Measurements from ENCODE around the gene IMMP2L. TPM values are rescaled to one million over a fixed set of nuclear protein-coding genes. Genes with fewer than 3 reads are reported as not detected.
A peak's percentile ranks its signal among the peaks of the same experiment; 100 is the strongest.

IMMP2L gene
- total RNA-seq, 1 donor: 19.9 TPM

DNA sequence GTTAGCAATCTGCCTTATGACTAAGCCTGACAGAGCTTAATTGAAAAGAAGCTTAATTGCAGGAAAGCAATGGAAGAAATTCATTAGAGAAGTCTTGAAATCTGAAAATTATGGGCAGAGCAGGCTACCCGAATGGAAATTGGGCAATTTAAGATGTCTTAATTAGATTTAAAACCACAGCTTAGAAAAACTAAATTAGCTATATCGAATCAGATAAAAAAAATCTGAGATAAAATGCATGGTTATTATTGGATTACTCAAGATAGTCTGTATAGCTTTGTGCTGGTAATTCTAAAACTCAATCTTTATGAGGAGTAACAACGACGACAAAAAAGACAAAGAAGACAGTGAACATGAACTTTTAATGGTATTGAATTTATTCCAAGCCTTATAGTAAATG, 719.5 kb downstream of the IMMP2L start:
- no peaks in the 10 kb centered on the region for H3K27me3 ChIP-seq (ENCODE audit: insufficient read depth, low read length)
- no peak overlapping the region for H3K27ac ChIP-seq (ENCODE audit: low read depth, low read length)
- TF ChIP-seq, protein P1, sequence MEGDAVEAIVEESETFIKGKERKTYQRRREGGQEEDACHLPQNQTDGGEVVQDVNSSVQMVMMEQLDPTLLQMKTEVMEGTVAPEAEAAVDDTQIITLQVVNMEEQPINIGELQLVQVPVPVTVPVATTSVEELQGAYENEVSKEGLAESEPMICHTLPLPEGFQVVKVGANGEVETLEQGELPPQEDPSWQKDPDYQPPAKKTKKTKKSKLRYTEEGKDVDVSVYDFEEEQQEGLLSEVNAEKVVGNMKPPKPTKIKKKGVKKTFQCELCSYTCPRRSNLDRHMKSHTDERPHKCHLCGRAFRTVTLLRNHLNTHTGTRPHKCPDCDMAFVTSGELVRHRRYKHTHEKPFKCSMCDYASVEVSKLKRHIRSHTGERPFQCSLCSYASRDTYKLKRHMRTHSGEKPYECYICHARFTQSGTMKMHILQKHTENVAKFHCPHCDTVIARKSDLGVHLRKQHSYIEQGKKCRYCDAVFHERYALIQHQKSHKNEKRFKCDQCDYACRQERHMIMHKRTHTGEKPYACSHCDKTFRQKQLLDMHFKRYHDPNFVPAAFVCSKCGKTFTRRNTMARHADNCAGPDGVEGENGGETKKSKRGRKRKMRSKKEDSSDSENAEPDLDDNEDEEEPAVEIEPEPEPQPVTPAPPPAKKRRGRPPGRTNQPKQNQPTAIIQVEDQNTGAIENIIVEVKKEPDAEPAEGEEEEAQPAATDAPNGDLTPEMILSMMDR (IDR thresholded peaks at IDR 0.05; ENCODE audit: extremely low read depth, low read depth, low read length): no peak
- H4K20me1 ChIP-seq (ENCODE audit: insufficient read depth, low read length): no peaks in the 10 kb centered on the region
- H3K79me2 ChIP-seq (ENCODE audit: insufficient read depth, low read length): no peaks in the 10 kb centered on the region
- H3K4me1 ChIP-seq (ENCODE audit: insufficient read depth, low read length): no peaks in the 10 kb centered on the region
- no peak for DNase-seq (ENCODE audit: insufficient read length, low spot score, missing footprints)
- no peaks in the 10 kb centered on the region for H3K9me3 ChIP-seq (ENCODE audit: low read depth, low read length)
- no peak overlapping the region for H2AFZ ChIP-seq (ENCODE audit: low read length)
- no peaks in the 10 kb centered on the region for H3K36me3 ChIP-seq (ENCODE audit: insufficient read depth, low read length)
- no peak overlapping the region for H3K4me3 ChIP-seq (ENCODE audit: insufficient read depth, low read length)
- H3K4me2 ChIP-seq (ENCODE audit: insufficient read depth, low read length): no peak overlapping the region

DNA sequence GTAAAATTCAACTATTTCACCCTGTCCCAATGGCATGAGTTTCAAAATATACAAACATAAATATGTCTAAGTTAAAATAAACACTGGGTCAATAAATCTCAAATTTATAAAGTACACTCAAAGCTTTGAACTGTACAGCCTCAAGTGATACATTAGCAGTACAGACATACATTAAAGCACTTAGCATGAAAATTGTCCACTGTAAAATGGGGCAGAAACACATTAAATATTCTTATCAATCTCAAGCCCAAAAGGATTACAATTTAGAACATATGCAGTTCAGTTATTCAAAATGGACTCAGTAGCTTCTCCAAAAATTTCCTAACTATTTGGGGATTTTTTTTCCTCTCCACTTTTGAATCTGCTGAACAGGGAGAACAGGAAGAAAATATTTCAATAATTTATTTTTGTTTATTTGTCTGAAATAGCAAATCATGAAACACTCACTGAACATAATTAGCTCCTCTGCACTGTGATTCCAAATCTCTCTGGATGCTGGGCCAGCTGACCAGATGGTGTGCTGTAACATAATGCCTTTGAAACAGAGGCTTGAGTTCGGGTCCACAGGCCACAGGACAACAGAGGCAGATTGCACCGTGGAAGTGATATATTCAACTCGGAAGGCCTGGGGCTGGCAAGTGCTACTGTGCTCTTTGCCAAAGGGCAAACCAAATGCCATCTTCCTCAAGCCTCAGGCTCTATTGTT, 720.3 kb downstream of the IMMP2L start:
- H3K4me1 ChIP-seq (ENCODE audit: insufficient read depth, low read length): no peaks in the 10 kb centered on the region
- no peak overlapping the region for H3K4me3 ChIP-seq (ENCODE audit: insufficient read depth, low read length)
- no peak overlapping the region for H3K4me2 ChIP-seq (ENCODE audit: insufficient read depth, low read length)
- TF ChIP-seq, protein P1 (IDR thresholded peaks at IDR 0.05; ENCODE audit: extremely low read depth, low read depth, low read length): no peak
- no peak overlapping the region for H2AFZ ChIP-seq (ENCODE audit: low read length)
- no peaks in the 10 kb centered on the region for H4K20me1 ChIP-seq (ENCODE audit: insufficient read depth, low read length)
- H3K9me3 ChIP-seq (ENCODE audit: low read depth, low read length): no peaks in the 10 kb centered on the region
- H3K36me3 ChIP-seq (ENCODE audit: insufficient read depth, low read length): no peaks in the 10 kb centered on the region
- DNase-seq (ENCODE audit: insufficient read length, low spot score, missing footprints): peak; percentile 22
- H3K79me2 ChIP-seq (ENCODE audit: insufficient read depth, low read length): no peaks in the 10 kb centered on the region
- no peaks in the 10 kb centered on the region for H3K27me3 ChIP-seq (ENCODE audit: insufficient read depth, low read length)
- H3K27ac ChIP-seq (ENCODE audit: low read depth, low read length): no peak overlapping the region

DNA sequence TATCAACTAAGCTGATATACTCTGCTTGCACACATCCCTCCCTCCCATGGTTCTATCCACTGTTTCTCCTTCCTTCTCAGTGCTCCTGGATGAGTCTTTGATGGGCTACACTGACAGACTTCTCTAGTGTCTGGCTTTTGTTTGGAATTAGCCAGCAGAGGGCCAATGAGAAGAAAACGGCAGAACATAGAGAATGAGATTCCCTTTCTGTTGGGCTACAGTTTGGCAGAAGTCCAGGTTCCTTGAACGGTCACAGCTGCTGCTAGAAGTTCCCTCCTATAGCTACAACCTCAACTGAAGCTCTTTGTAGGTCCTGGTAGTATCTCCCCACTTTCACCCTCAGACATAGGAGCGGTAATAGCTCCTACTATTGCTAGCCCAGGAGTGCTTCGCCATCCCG, 722.4 kb downstream of the IMMP2L start:
- H3K27ac ChIP-seq (ENCODE audit: low read depth, low read length): no peak overlapping the region
- no peaks in the 10 kb centered on the region for H4K20me1 ChIP-seq (ENCODE audit: insufficient read depth, low read length)
- H2AFZ ChIP-seq (ENCODE audit: low read length): no peak overlapping the region
- TF ChIP-seq, protein P1 (IDR thresholded peaks at IDR 0.05; ENCODE audit: extremely low read depth, low read depth, low read length): no peak
- H3K4me3 ChIP-seq (ENCODE audit: insufficient read depth, low read length): no peak overlapping the region
- DNase-seq (ENCODE audit: insufficient read length, low spot score, missing footprints): no peak
- no peaks in the 10 kb centered on the region for H3K9me3 ChIP-seq (ENCODE audit: low read depth, low read length)
- no peak overlapping the region for H3K4me2 ChIP-seq (ENCODE audit: insufficient read depth, low read length)
- H3K36me3 ChIP-seq (ENCODE audit: insufficient read depth, low read length): no peaks in the 10 kb centered on the region
- H3K4me1 ChIP-seq (ENCODE audit: insufficient read depth, low read length): no peaks in the 10 kb centered on the region
- no peaks in the 10 kb centered on the region for H3K27me3 ChIP-seq (ENCODE audit: insufficient read depth, low read length)
- no peaks in the 10 kb centered on the region for H3K79me2 ChIP-seq (ENCODE audit: insufficient read depth, low read length)

DNA sequence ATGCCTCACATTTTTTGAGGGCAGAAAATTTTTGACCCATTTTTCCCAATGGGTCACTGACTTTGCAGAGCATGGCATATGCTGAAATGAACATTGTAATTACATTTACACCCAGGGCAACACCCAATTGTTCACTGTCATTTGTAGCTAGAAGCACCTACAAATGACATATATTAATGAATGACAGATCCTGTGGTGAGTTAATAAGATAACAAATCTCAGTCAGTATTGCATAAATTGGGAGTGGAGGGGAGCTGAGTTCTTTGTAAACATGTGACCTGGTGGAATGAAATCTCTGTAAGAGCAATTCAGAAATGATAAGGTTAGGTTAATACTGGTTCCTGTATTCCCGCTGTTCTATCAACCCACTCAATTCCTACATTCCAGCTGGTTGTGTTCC, 726.4 kb downstream of the IMMP2L start:
- Histone ChIP-seq H3K9me3 (ENCODE audit: low read depth, low read length) (no peaks in the 10 kb centered on the region), H3K27ac (ENCODE audit: low read depth, low read length) (no peak overlapping the region), H3K36me3 (ENCODE audit: insufficient read depth, low read length) (no peaks in the 10 kb centered on the region), H3K4me2 (ENCODE audit: insufficient read depth, low read length) (no peak overlapping the region), H4K20me1 (ENCODE audit: insufficient read depth, low read length) (no peaks in the 10 kb centered on the region), H3K79me2 (ENCODE audit: insufficient read depth, low read length) (no peaks in the 10 kb centered on the region), H2AFZ (ENCODE audit: low read length) (no peak overlapping the region), H3K4me3 (ENCODE audit: insufficient read depth, low read length) (no peak overlapping the region), H3K4me1 (ENCODE audit: insufficient read depth, low read length) (no peaks in the 10 kb centered on the region), H3K27me3 (ENCODE audit: insufficient read depth, low read length) (no peaks in the 10 kb centered on the region)
- TF ChIP-seq, protein P1 (IDR thresholded peaks at IDR 0.05; ENCODE audit: extremely low read depth, low read depth, low read length): no peak
- no peak for DNase-seq (ENCODE audit: insufficient read length, low spot score, missing footprints)

Data from osteoblast (primary cell).